GM21526 (cell line): ENCODE measurements around the gene PTPA.
A peak's percentile ranks its signal among the peaks of the same experiment; 100 is the strongest.

Source experiments
- ATAC-seq: cut with Tn5 transposase; IDR thresholded peaks from one replicate; pipeline ENCODE4 v1.9.1; 2021; ENCODE audit warnings: moderate library complexity; ENCODE audit not compliant: unreplicated experiment, low FRiP score

Gene PTPA

GRCh38 chr9:129133082-129133481, 21.9 kb downstream of the PTPA start:
- ATAC-seq, result no peak

- ATAC-seq, result no peak
These were observed 24.3 kb downstream of the PTPA start for GRCh38 chr9:129135476-129135875.

GRCh38 chr9:129136446-129137035, 25.3 kb downstream of the PTPA start:
- ATAC-seq, result no peak

GRCh38 chr9:129137292-129138143, 26.3 kb downstream of the PTPA start:
- no peak for ATAC-seq

GRCh38 chr9:129138144-129138462, 26.9 kb downstream of the PTPA start:
- no peak for ATAC-seq

- ATAC-seq, result no peak
These were observed 27.4 kb downstream of the PTPA start for GRCh38 chr9:129138476-129139232.

- peak; percentile 47 for ATAC-seq
These were observed 28.2 kb downstream of the PTPA start for GRCh38 chr9:129139233-129139992.

- ATAC-seq, result peak; percentile 48
These were observed 28.8 kb downstream of the PTPA start for GRCh38 chr9:129139993-129140396.

GRCh38 chr9:129140397-129141065, 29.3 kb downstream of the PTPA start:
- ATAC-seq, result peak; percentile 7

- no peak for ATAC-seq
These were observed 30.1 kb downstream of the PTPA start for GRCh38 chr9:129141066-129142041.

GRCh38 chr9:129142138-129142935, 31.1 kb downstream of the PTPA start:
- ATAC-seq, result no peak

- ATAC-seq, result no peak
These were observed 32.1 kb downstream of the PTPA start for GRCh38 chr9:129143031-129143927.

GRCh38 chr9:129145316-129145715, 34.1 kb downstream of the PTPA start:
- no peak for ATAC-seq

GRCh38 chr9:129145841-129146292, 34.7 kb downstream of the PTPA start:
- ATAC-seq, result no peak

GRCh38 chr9:129146441-129146941, 35.3 kb downstream of the PTPA start:
- no peak for ATAC-seq

- ATAC-seq, result no peak
These were observed 37.4 kb downstream of the PTPA start for GRCh38 chr9:129148463-129149204.
